Activated gamma-delta T cell treated with anti-CD3 and anti-CD28 coated beads, Interleukin-2, amount 50 U/mL, for 16 hours (primary cell): ENCODE data around the gene SIRT2.
"Not testable (repeated sequence)": the region's sequence is repeated elsewhere in the genome, so short reads cannot be mapped to it uniquely, and the experiment has no call there.

Experiments
- DNase-seq: peaks from one replicate; pipeline ENCODE4 v3.0.0-alpha.2; 2020; ENCODE audit warnings: low read depth

SIRT2 gene

GRCh38 chr19:38869160-38869835 is 30.1 kb downstream of the SIRT2 start:
- no peak for DNase-seq

GRCh38 chr19:38868551-38868950 is 30.9 kb downstream of the SIRT2 start:
- DNase-seq, result no peak

- DNase-seq, result no peak
Observed at GRCh38 chr19:38867171-38867780, 32.1 kb downstream of the SIRT2 start.

- no peak for DNase-seq
Observed at GRCh38 chr19:38862321-38863059, 36.9 kb downstream of the SIRT2 start.

GRCh38 chr19:38861368-38861767 is 38.0 kb downstream of the SIRT2 start:
- no peak for DNase-seq

- DNase-seq, result not testable (repeated sequence)
Observed at GRCh38 chr19:38859631-38860204, 39.7 kb downstream of the SIRT2 start.

GRCh38 chr19:38856813-38857212 is 42.6 kb downstream of the SIRT2 start:
- DNase-seq, result no peak

GRCh38 chr19:38855751-38856150 is 43.7 kb downstream of the SIRT2 start:
- DNase-seq, result not testable (repeated sequence)

- not testable (repeated sequence) for DNase-seq
Observed at GRCh38 chr19:38854961-38855360, 44.5 kb downstream of the SIRT2 start.

- DNase-seq, result no peak
Observed at GRCh38 chr19:38853214-38853613, 46.2 kb downstream of the SIRT2 start.

- peak; percentile 52 for DNase-seq
Observed at GRCh38 chr19:38852231-38853044, 47.0 kb downstream of the SIRT2 start.

- DNase-seq, result peak; percentile 79
Observed at GRCh38 chr19:38851622-38852230, 47.7 kb downstream of the SIRT2 start.

GRCh38 chr19:38850976-38851621 is 48.3 kb downstream of the SIRT2 start:
- DNase-seq, result no peak

GRCh38 chr19:38850436-38850975 is 48.9 kb downstream of the SIRT2 start:
- no peak for DNase-seq

- peak; percentile 99 for DNase-seq
Observed at GRCh38 chr19:38849860-38850435, 49.5 kb downstream of the SIRT2 start, which contains the start of gene HNRNPL. Gene HNRNPL (minus strand): TSS chr19:38849986. CDS start chr19:38849966, 20 bp downstream.

- peak; percentile 98 for DNase-seq
Observed at GRCh38 chr19:38849147-38849859, 50.1 kb downstream of the SIRT2 start.

GRCh38 chr19:38848299-38849146 is 50.9 kb downstream of the SIRT2 start:
- DNase-seq, result no peak

GRCh38 chr19:38846097-38846496 is 53.3 kb downstream of the SIRT2 start:
- DNase-seq, result no peak
